HG03571 (cell line): ENCODE measurements around the gene EML6.
"Not testable (repeated sequence)": the region's sequence is repeated elsewhere in the genome, so short reads cannot be mapped to it uniquely, and the experiment has no call there.

Source experiments
- ATAC-seq: cut with Tn5 transposase; IDR thresholded peaks from one replicate; pipeline ENCODE4 v1.9.1; 2021; ENCODE audit not compliant: unreplicated experiment

Gene EML6

GRCh38 chr2:54840559-54841468, 117.4 kb downstream of the EML6 start:
- ATAC-seq, result no peak

- not testable (repeated sequence) for ATAC-seq
Observed at GRCh38 chr2:54841500-54841899, 118.0 kb downstream of the EML6 start.

GRCh38 chr2:54845094-54845493, 121.6 kb downstream of the EML6 start:
- ATAC-seq, result no peak

- no peak for ATAC-seq
Observed at GRCh38 chr2:54845514-54845913, 122.1 kb downstream of the EML6 start.

- ATAC-seq, result no peak
Observed at GRCh38 chr2:54850171-54851122, 127.0 kb downstream of the EML6 start.

- no peak for ATAC-seq
Observed at GRCh38 chr2:54853616-54854310, 130.3 kb downstream of the EML6 start.

GRCh38 chr2:54855434-54855833, 132.0 kb downstream of the EML6 start:
- no peak for ATAC-seq

- ATAC-seq, result no peak
Observed at GRCh38 chr2:54858021-54858681, 134.7 kb downstream of the EML6 start.

GRCh38 chr2:54859416-54859815, 136.0 kb downstream of the EML6 start:
- no peak for ATAC-seq

GRCh38 chr2:54859997-54860701, 136.7 kb downstream of the EML6 start:
- no peak for ATAC-seq

GRCh38 chr2:54862229-54862628, 138.8 kb downstream of the EML6 start:
- no peak for ATAC-seq

- no peak for ATAC-seq
Observed at GRCh38 chr2:54862742-54863141, 139.3 kb downstream of the EML6 start.

- ATAC-seq, result no peak
Observed at GRCh38 chr2:54863660-54864059, 140.2 kb downstream of the EML6 start.

GRCh38 chr2:54864096-54864495, 140.6 kb downstream of the EML6 start:
- ATAC-seq, result no peak

GRCh38 chr2:54864727-54865126, 141.3 kb downstream of the EML6 start:
- no peak for ATAC-seq

GRCh38 chr2:54866179-54866578, 142.7 kb downstream of the EML6 start:
- no peak for ATAC-seq

GRCh38 chr2:54866868-54867267, 143.4 kb downstream of the EML6 start:
- ATAC-seq, result no peak

GRCh38 chr2:54867457-54867856, 144.0 kb downstream of the EML6 start:
- no peak for ATAC-seq

- no peak for ATAC-seq
Observed at GRCh38 chr2:54871457-54872107, 148.1 kb downstream of the EML6 start.
